IMR-90 (cell line): ENCODE measurements around the gene TRIM40.

Source experiments
- CTCF ChIP-seq: conservative IDR thresholded peaks from 2 replicates; pipeline ENCODE4 v1.5.1; 2012; ENCODE audit warnings: mild to moderate bottlenecking, low read depth, low read length, improper control_type of control experiment
- RAD21 ChIP-seq: IDR thresholded peaks from 2 replicates; pipeline ENCODE4 v1.6.1; 2012; ENCODE audit warnings: low read length, improper control_type of control experiment

DNA sequence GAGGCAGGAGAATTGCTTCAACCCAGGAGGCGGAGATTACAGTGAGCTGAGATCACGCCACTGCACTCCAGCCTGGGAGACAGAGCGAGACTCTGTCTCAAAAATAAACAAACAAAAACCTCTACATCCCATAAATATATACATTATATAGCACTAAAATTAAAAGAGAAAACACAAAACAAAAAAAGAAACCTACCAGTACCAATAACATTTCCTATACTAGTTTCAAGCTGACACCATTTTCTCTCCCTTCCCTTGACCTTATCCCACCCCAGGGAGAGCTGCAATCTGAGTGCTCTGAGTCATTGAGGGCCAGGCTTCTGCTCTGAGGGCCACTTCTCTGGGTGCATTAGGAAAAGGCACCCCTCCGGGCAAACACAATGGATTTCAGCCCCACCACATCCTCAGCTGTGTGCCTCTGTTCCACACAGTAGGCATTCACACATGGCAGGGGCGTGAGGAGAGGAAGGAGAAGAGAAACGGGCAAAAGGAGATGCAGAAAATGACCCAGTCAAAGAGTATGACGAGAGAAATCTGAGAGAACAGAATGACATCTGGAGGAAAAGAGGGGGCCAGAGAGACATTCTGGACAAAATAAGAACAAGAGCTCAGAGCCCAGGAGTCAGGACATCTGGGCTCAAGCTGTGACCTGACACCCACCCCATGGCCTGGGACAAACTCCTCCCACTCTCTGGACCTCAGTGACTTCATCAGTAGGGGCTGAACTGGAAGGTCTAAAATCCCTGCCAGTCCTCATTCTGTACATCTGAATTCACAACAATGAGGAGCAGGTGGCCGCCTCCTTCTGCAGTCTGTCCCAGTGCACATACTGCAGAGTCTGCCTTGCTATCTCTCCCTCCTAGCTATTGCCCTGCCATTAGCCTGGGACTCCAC, 59.1 kb downstream of the TRIM40 start:
- TF ChIP-seq CTCF (no peak), RAD21 (no peak)
